Measurements from ENCODE around the gene PDE6C. TPM values are rescaled to one million over a fixed set of nuclear protein-coding genes. Genes with fewer than 3 reads are reported as not detected.

PDE6C gene
- total RNA-seq, 1 experiment from 2014 or later: not detected

GRCh38 chr10:93601146-93601773, 11.1 kb upstream of the PDE6C start, which contains the start of gene RBP4:
Gene RBP4, minus strand, starts transcription at chr10:93601235. Its CDS starts 207 bp downstream, at chr10:93601028.
- ATAC-seq (peak; percentile 73), DNase-seq (ENCODE audit: low read depth, low spot score) (no peak)
- H3K9me3 ChIP-seq (ENCODE audit: control insufficient read depth, insufficient read depth, low read depth, low read length): no peaks in the 10 kb centered on the region
- no peaks in the 10 kb centered on the region for H3K4me1 ChIP-seq (ENCODE audit: control insufficient read depth, insufficient read depth, low read length)
- TF ChIP-seq CTCF (IDR thresholded peaks at IDR 0.05) (no peak), POLR2AphosphoS5 (IDR thresholded peaks at IDR 0.05; ENCODE audit: low read depth, low read length) (no peak), SIN3A (IDR thresholded peaks at IDR 0.05; ENCODE audit: borderline replicate concordance, insufficient read depth, low read depth, low read length) (no peak), TCF7L2 (IDR thresholded peaks at IDR 0.05; ENCODE audit: low read depth, low read length) (no peak), REST (IDR thresholded peaks at IDR 0.05; ENCODE audit: insufficient read depth in 1 of 2, low read depth in 2 of 2, low read length in 1 of 2) (no peak)
- H3K4me3 ChIP-seq (ENCODE audit: low read depth in 2 of 2, low read length in 2 of 2): peak within 1 kb of the TSS; percentile 39 to 53
- H3K27me3 ChIP-seq (ENCODE audit: control insufficient read depth, insufficient read depth, low read length): peaks cover 32% of the 10 kb centered on the region
- H3K27ac ChIP-seq (ENCODE audit: low read length): no peak within 1 kb of the TSS
- intact Hi-C loops (cut with micrococcal nuclease; ENCODE audit: unreplicated experiment) (no loop called here), in situ Hi-C loops (cut with HindIII; ENCODE audit: low pct_unique_long_range_greater_than_20kb, low sequenced_read_pairs) (no loop called here)
- ChIA-PET CTCF (interaction anchor here (0.6 kb wide), 1 partner anchor 14 kb away, joined by 3 read pairs; no protein-coding TSS in a partner anchor), POLR2A (no interaction called here)
- H3K36me3 ChIP-seq (ENCODE audit: control insufficient read depth, insufficient read depth, low read length): no peaks in the 10 kb centered on the region
- no TSS peak for BruUV-seq (replicated peaks)

- in situ Hi-C loops (cut with HindIII; ENCODE audit: low pct_unique_long_range_greater_than_20kb, low sequenced_read_pairs) (no loop called here), intact Hi-C loops (cut with micrococcal nuclease; ENCODE audit: unreplicated experiment) (no loop called here)
- ChIA-PET POLR2A (no interaction called here), CTCF (no interaction called here)
- no peak for DNase-seq (ENCODE audit: low read depth, low spot score)
- peaks cover 32% of the 10 kb centered on the region for H3K27me3 ChIP-seq (ENCODE audit: control insufficient read depth, insufficient read depth, low read length)
- H3K9me3 ChIP-seq (ENCODE audit: control insufficient read depth, insufficient read depth, low read depth, low read length): no peaks in the 10 kb centered on the region
- H3K4me3 ChIP-seq (ENCODE audit: low read depth in 2 of 2, low read length in 2 of 2): peak overlapping the region in 1 of 2 experiments; percentile 53; a peak in 2 of 4 replicates
- no peaks in the 10 kb centered on the region for H3K36me3 ChIP-seq (ENCODE audit: control insufficient read depth, insufficient read depth, low read length)
- no peak for ATAC-seq
- TF ChIP-seq CTCF (IDR thresholded peaks at IDR 0.05) (no peak), POLR2AphosphoS5 (IDR thresholded peaks at IDR 0.05; ENCODE audit: low read depth, low read length) (no peak), TCF7L2 (IDR thresholded peaks at IDR 0.05; ENCODE audit: low read depth, low read length) (no peak), SIN3A (IDR thresholded peaks at IDR 0.05; ENCODE audit: borderline replicate concordance, insufficient read depth, low read depth, low read length) (no peak), REST (IDR thresholded peaks at IDR 0.05; ENCODE audit: insufficient read depth in 1 of 2, low read depth in 2 of 2, low read length in 1 of 2) (no peak)
- no TSS peak for BruUV-seq (replicated peaks)
- H3K27ac ChIP-seq (ENCODE audit: low read length): no peak overlapping the region
- no peaks in the 10 kb centered on the region for H3K4me1 ChIP-seq (ENCODE audit: control insufficient read depth, insufficient read depth, low read length)
Measured at GRCh38 chr10:93601774-93602162, 10.6 kb upstream of the PDE6C start.

All from Panc1 (cell line).